Spleen (tissue), 7 donors: ENCODE results near the gene CYP2A13.

Experiments used
- CTCF ChIP-seq, 11 experiments: fragments of 200-600 bp in 7 of 11; fragments of 450-650 bp in 4 of 11; sonication (generic) in 4 of 11; IDR thresholded peaks in 8 of 11; conservative IDR thresholded peaks in 3 of 11; 1 replicate in 7 of 11; 2 replicates in 4 of 11; pipeline versions ENCODE4 v1.4.0 to v1.8.0; 2016 to 2021; ENCODE audit warnings: antibody characterized with exemption in 11 of 11, inconsistent platforms in 4 of 11, mild to moderate bottlenecking in 1 of 11
- POLR2AphosphoS5 ChIP-seq, 3 donors: sonication (generic); formaldehyde crosslinking; IDR thresholded peaks; one replicate each; pipeline ENCODE4 v1.5.1; 2017; ENCODE audit warnings: antibody characterized with exemption in 3 of 3
- donor health status: DM: no; HTN: no; CAD: no; lungs with moderate emphysema.
- donor health status: DM: no; HTN: no; CAD: no.
- donor health status: DM: no; HTN: no; CAD: no.

- TF ChIP-seq CTCF (IDR thresholded peaks at IDR 0.05 in 8 of 11, conservative IDR thresholded peaks at IDR 0.05 in 3 of 11) (no peak), POLR2AphosphoS5 (IDR thresholded peaks at IDR 0.05) (no peak)
Observed at GRCh38 chr19:41128692-41129091, 40.4 kb downstream of the CYP2A13 start.
